GM21825 (cell line): Measurements from ENCODE around the gene TMEM86B.

Source experiments
- ATAC-seq: cut with Tn5 transposase; IDR thresholded peaks from one replicate; pipeline ENCODE4 v1.9.1; 2021; ENCODE audit warnings: mild to moderate bottlenecking, moderate library complexity; ENCODE audit not compliant: unreplicated experiment

The TMEM86B gene

DNA sequence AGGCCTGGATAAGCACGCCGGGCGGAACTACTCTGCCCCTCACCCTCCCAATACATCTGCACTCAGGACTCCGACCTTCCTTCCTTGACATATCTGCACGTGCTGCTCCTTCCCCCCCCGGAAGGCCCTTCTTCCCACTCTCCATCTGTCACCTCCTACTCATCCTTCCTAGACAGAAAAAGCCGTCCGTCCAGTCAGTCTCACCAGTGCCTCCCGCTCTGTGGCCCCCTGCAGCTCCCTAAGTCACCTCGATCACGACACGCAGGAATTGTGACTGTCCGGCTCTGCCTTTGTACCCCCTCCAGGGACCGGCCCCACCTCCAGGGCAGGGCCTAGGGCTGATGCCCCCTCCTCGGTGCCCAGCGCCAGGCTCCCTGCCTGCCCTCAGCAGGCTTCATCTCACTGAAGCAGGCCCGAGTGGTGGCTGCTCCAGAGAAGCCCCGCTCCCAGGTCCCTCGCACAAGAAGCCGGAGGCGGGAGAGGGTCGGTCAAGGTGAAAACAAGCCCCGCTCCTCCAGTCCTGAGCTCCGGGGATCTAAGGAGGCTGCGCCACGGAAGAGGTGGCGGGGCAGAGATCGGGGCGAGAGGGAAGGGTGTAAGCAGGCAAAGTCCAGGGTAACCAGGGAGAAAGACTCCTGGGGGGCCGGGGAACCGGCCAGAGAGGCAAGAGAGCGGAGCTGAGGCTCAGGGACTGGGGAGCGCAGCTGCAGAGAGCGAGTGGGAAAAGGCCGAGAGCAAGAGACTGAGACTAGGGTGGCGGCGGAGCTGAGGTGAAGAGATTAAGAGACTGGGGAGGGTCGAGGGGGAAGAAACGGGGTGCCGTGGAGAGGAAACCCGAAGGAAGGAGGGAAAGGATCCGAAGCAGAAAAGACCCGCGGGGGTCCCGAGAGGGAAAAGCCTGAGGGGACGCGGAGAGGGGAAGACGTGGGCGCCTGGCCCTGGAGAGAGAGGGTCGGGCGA is 29.2 kb upstream of the TMEM86B start:
- ATAC-seq: no peak

DNA sequence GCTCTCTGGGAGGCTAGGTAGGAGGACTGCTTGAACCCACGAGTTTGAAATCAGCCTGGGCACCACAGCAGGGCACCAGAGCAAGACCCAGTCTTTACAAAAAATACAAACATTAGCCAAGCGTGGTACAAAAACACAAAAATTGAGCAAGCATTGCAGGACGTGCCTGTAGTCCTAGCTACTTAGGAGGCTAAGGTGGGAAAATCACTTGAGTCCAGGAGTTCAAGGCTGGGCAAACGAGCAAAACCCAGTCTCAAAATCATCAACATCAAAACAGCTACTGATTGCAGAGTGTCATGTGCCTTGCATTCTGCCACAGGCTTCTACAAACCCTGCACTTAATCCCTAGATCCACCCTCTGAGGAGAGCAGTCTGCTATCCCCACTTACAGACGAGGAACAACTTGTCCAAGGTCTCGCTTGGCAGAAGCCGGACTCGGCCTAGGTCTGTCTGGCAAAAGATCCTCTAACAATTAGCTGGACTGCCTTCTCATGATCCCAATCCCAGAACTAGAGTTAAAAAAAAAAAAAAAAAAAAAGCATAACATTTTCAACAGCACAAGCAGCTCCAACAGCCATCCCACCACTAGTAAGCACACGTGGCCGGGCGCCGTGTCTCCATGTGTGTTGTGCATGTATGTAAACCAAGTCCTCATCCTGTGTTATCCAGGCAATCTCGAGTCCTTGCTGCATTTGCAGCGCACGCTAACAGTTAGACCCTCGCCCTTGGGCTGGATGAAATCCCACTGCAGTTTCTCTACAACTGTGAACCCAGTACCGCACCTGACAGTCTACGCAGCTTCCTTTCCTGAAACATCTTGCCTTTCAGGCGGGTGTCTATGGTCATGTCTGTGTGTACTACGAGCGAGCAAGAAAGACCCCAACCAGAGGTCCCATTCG is 28.2 kb upstream of the TMEM86B start:
- no peak for ATAC-seq

DNA sequence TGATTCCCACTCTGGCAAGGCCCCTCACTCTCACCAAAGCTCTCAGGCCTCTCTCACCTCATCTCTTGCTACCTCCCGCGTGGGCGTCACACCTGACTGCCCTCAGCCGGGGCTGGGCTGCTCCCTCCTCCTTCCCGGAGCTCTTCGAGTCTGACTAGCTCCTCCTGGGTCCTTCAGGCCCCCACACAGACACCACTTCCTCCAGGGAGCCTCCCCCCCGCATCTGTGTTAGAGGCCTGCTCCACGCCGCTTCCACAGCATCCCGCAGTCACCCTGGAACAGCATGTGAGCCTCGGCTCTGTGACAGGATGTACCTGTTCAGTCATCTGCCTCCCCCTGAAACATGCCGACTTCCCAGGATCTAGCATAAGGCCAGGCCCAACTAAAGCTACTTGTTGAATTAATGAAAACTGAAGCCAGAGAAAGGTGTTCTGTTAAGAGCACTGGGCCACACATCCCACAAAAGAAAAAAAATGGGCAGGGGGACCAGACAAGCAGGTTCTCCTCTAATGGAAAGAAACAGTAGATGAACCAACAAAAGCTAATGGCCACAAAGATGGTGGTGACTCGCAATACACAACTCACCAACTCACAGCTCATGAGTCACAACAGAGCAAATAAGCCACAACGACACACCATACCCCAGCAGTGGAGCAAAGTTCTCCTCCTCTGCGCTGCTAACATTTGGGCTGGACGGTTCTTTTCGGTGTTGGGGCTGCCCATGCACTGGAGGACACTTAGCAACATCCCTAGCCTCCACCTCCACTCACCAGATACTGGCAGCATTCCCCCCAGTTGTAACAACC is 27.3 kb upstream of the TMEM86B start:
- no peak for ATAC-seq

DNA sequence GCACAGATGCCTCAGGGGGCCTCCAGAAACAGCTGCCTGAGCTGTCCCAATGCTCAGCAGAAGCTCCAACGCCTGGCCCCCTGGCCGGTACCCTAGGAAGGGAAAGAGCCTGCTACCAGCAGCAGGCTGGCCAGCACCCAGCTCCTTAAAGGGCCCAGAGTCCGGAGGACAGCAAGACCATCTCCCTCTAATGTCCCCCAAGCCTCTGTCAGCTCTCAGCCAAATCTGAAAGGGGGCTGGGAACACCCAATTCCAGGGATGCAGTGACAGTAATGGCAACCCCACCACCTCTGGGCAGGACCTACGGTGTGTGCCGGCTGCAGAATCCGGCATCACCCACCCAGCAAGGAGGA is 26.0 kb upstream of the TMEM86B start:
- no peak for ATAC-seq

DNA sequence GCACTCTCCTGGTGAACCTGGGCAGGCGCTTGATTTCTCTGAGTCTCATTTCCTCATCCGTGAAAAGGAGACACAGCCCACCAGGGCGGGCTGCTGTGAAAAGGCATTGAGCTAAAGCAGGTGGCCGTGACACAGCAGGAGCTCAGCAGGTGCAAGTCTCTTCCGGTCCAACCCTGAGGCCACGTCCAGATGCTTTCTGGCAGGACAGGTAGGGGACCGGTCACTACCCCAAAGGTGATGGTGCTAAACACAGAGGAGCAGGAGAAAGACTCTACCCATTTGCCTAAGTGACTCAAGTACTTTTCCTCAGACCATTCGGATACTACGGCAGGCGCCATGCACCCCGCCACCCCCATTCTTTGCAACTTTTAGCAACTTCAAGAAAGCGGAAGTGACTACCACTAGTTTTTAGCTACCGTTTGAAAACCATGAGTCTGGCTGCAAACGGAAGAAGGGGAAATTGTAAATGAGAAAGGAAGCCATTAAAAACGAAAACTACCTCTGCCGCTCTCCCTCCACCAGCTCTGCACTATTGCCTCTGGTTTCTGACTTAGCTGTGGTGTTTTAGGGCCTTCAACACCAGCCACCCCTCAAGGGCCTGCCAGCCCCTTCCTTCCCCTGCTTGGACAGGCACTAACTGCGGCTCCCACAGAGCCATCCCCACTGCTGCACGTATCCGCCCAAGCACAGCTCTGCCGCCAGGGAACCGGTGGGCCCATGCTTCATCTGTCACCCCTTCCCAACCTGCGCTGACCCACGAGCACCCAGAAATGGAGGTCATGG is 25.5 kb upstream of the TMEM86B start:
- peak; percentile 31 for ATAC-seq

DNA sequence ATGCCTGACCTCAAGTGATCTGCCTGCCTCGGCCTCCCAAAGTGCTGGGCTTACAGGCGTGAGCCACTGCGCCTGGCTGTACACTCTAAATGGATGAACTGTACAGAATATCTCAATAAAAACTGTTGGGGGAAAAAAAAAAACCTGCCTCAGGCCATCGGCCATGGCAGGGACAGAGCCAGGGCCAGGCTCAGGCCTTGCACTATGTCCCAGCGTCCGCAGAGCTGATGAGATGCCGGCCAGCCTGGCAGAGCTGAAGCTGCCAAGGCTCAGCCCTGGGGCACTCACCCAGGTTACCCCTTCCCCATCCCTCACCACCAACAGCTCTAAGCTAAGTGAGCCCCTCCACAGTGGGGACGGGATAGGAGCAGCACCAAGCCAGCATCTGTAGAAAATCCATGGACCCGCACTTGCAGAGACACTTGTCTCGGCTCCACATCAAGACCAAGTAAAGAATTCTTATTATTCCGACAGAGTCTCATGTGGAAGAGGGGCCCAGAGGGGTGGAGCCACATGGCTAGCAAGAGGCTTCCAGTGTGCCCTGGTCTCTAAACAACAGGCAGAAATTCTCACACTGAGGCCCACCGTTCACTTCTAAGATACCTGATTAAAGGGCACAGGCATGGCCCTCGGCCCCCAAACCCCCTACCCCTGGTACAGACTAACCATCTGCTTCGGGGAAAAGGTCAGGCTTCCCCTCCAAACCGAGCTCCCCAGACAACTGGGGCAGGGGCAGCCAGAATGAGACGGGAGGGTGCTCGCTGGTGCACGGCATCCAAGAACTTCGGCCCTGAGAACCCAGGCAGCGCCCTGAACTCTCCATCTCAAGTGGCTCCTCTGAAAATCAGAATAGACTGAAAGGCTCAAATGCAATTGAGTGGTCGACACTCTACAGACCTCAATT is 24.4 kb upstream of the TMEM86B start:
- no peak for ATAC-seq

DNA sequence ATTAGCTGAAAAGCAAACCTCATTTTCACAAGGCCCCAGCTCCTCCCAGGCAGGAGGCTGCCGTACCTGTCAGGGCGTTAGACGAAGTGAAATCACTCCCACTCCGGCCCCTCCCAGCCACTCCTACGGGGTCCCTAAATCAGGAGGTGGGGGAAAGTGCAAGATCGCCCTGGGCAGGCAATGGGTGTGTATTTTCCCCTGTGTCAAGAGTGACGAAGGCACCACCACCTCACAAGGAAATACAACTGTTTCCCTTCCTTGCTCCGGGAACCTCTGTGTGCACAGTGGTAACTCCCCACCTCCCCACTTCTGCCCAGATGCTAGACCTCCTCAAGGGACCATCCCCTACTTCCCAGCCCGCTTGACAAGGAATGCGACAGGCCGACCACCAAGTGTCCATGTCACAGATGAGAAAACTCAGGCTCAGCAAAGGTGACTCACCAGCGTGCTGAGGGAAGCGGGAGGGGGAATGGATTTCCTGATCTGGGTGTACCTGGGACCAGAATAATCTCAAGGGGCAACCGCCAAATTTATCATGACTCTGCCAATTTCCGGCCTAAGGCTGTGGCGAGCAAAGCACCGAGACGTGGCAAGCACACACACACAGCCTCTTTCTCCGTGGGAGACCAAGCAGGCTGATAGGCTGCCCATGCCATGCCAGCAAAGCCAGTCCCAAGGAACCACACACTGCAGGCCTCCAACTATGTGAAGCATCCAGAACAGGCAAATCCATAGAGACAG is 22.9 kb upstream of the TMEM86B start:
- no peak for ATAC-seq

DNA sequence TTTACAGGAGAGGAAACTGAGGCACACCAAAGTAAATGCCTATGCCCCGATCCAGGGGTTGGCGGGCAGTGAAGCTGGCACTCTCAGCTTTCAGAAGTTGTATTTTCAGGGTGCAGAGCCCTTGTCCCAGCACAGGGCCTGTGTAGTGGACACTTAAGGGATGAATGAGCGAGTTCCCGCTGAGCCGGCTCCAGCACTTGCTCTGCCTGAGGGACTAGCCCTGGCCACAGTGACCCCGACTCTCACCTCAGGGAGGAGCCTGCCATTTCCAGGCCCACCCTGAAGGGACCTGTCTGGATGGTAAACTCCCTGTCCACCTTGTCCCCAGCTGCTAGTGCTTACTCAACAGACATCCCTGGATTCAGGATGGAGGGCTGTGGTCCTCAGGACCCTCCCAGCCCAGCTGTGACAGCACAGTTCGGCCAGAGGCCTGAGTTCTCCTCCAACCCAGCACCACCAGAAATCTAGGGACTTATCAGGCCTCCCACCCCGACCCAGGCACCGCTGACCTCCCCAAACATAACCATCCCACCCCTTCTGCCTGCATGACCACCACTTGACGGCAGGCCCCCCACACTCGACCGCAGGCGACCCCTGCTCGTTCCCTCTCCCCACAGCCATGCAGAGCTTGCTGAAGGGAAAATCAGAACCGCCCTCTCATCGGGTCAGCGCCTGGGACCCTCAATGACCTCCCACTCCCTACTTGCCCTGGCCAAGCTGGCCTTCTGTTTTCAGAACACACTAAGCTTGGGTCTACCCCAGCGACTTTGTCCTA is 21.9 kb upstream of the TMEM86B start:
- ATAC-seq: no peak

DNA sequence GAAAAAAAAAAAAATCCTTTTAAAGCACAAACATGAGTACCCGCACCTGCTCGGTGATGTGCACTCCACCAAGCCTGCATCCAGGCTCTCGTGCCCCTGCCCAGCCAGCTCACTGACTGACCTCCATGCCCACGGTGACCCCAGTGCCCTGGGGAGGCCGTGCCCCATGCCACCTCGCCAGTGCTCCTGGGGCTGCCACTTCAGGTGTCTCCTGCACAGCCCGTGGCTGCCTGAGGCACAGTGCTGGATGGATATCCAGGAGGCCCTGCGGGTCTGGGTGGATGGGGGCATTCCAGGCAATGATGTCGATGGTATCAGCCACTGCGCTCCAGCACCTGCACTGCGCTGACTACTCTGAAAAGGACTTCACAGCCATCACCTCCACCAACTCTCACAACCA is 21.3 kb upstream of the TMEM86B start:
- ATAC-seq: no peak

DNA sequence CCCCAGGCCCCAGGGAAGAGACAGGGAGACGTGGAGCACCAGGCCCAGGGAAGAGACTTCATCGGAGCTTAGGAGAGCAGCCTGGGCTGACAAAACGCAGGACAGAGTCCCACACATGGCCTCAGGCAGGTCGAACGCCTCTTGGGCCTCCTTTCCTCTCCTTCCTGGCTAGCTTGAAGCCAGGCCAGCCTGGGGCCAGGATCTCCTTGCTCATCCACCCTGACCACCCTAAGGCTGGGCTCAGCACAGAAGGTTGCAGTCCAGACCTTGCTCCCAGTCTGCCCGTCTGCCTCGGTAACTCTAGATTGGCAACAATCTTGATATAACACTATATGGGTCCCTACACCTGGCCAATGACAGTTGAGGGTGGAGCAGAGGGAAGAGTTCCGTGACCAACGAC is 20.1 kb upstream of the TMEM86B start:
- no peak for ATAC-seq

DNA sequence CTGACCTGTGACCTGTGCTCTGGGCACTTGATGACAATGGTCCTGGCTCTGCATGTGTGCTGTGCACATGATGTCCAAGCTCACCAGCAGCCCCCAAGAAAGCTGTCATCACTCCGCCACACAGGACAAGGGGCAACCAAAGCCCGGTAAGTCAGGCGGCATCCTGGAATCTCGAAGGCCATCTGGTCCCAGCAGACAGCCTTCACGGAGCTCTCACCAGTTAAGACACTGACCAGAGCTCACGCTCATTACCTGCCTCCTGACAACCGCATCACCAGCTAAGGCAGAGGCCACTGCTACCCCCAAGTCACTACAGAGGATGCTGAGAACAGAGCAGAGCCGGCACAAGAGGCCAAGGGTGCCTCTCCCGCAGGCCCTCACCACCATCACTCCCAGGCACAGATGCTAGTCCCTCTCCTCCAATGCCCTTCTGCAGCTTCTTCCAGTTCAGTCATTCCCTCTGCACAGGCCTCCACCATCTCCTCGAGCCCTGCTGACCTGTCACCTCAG is 19.7 kb upstream of the TMEM86B start:
- ATAC-seq: no peak

DNA sequence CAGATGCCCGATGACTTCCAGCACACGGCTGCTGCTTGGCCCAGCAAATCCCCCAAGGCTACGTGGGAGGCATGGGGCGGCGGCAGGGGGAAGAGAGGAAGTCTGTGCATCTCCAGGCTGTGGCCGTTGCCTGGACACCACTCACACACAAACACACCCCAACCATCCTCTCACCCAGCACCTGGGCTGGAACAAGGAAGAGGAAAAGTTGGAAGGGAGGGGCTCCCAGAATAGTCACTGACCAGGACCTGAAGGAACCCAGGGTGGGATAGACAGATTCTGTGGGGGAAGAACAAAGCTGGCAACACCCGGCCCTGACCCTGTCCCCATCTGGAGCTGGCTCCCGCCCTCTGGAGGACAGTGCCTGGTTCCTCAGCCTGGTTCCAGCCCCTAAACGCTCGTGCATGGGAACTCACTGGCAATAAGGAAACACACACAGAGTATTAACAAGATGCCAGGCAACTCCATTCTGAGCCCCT is 19.1 kb upstream of the TMEM86B start:
- no peak for ATAC-seq

DNA sequence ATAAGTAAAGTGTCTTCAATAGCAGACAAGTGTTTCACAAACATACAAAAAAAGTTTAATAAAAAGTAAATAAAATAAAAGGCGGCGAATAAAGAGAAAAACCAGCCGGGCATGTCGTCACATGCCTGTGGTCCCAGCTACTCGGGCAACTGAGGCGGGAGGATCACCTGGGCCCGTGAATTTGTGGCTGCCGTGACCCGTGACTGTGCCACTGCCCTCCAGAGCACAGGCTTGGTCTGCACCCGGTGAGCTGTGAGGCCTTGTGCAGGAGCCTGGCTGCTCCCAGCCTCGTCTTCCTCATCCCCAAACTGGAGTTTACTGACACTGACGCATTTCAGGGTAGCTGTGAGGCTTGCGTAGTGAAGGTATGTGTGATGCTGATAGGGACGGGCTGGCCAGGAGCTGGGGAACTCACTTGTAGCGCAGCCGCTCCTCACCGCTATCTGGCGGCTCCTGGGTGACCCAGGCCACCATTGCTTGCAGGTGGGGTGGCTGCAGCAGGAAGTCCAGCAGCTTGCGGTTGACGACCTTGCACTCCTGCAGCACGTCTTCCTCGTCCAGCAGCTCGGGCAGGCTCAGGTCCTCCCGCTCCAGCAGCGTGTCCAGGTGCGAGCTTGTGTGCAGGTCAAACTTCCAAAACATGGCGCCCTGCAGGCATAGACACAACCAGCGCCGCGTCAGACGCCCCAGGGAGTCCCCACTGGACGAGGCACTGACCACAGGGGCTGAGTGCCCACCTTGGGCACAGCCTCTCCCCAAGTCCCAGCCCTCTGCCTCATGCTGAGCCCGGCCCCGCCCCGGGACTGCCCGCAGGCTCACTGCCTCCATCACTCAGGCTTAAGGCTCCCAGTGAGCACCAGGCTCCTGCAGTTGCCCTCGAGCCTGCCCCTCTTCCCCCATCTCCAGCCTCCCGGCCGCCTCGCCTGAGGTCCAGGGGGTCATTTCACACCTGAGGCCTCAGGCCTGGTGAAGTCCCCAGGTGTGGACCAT is 18.2 kb upstream of the TMEM86B start:
- no peak for ATAC-seq

DNA sequence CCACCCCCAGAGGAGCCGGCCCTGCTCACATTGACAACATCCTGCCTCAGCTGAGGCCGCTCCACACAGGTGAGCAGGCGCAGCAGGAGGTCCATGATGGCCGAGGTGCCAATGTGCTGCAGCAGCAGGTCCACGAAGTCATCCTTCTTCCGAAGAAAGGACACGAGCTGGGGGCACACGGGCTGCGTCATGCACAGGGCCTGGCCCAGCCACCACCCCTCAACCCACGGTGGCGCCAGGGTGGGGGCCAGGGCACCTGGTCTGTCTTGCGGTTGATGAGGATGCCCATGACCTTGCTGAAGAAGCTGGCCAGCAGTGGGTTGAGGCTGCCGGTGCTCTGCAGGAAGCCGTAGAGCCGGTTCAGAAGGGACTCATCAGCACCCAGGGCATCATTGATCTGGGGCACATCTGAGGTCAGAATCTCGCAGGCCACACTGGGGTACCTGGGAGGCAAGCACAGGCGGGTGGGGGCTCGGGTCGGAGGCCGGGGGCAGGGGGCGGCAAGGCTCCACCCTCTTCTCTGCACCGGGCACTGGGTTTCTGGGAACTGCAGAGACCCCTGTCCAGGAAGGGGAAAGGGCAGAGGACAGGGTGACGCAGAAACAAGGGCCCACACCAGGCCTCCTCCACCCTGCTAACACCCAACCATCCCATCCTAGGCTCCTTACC is 16.8 kb upstream of the TMEM86B start:
- ATAC-seq: no peak

DNA sequence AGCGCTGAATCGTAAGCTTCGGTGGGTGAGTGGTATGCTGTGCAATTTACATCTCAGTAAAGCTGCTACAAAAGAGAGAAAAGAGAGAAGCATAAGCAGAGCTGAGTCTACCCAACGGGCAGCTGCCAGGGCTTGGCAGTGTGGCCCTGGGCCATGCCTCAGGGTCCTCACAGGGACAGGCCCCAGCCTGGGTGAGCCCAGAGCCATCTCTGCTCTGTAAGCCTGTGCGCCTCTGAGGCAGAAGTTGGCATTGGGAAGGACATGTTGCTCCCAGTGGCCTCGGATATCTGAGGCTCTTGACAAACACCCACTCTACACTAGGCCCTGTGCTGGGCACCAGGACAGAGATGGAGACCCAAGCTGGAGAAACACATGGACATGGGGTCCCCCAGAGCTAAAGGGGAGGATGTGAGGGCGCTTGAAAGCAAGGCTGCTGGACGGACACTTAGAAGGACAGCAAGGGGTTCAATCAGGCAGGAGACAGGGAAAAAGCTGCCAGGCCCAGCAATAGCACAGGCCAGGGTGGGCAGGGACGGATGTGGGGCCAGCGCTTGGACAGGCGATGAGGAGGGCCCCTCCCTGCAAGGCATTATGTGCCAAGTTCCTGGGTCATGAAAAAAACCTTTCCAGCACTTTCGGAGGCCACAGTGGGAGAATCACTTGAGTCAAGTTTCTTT is 15.6 kb upstream of the TMEM86B start:
- ATAC-seq: no peak
